Muscle of leg (tissue), 11 donors: ENCODE data around the gene DOCK10. TPM values are rescaled to one million over a fixed set of nuclear protein-coding genes. Genes with fewer than 3 reads are reported as not detected.

Source experiments
- DNase-seq: peaks from one replicate; pipeline ENCODE4 v3.0.0; 2013
- H3K27ac ChIP-seq: one replicate; pipeline ENCODE4 v1.5.1; 2013; ENCODE audit warnings: mild to moderate bottlenecking, low read length, control low read depth
- H3K27me3 ChIP-seq: one replicate; pipeline ENCODE4 v1.6.1; 2013; ENCODE audit warnings: low read length; ENCODE audit not compliant: control insufficient read depth, insufficient read depth
- H3K36me3 ChIP-seq: one replicate; pipeline ENCODE4 v1.6.1; 2013; ENCODE audit warnings: low read length; ENCODE audit not compliant: control insufficient read depth, insufficient read depth
- H3K4me1 ChIP-seq: one replicate; pipeline ENCODE4 v1.6.1; 2013; ENCODE audit warnings: low read length; ENCODE audit not compliant: control insufficient read depth, insufficient read depth
- H3K4me3 ChIP-seq: one replicate; pipeline ENCODE4 v1.5.1; 2013; ENCODE audit warnings: low read length, control low read depth
- H3K9me3 ChIP-seq: replicated peaks from 2 replicates; pipeline ENCODE4 v1.6.1; 2013; ENCODE audit warnings: low read depth, low read length; ENCODE audit not compliant: control insufficient read depth
- WGBS: methylation state at CpG from one replicate; pipeline ENCODE4 v1.1.5; 2013; ENCODE audit warnings: missing lambda C conversion rate; ENCODE audit not compliant: insufficient coverage; 5-methylcytosine and 5-hydroxymethylcytosine counted together
- polyA plus RNA-seq, 8 donors: library from polyadenylated mRNA; unstranded; fragments of 120-200 nt; gene quantifications; one replicate each; pipeline versions ENCODE4 v1.2.1 to v1.2.3, GENCODE V29; 2013; ENCODE audit warnings: inconsistent platforms in 1 of 8, low replicate concordance in 1 of 8; ENCODE audit not compliant: insufficient read length in 8 of 8, insufficient read depth in 1 of 8
- total RNA-seq: library from RNA; stranded (reverse); fragments of 120-200 nt; gene quantifications from one replicate; pipeline ENCODE4 v1.2.4, GENCODE V29; 2013

Gene DOCK10
- total and polyA plus RNA-seq, 9 donors, result 14.8 to 20.1 (median 17.9) TPM

GRCh38 chr2:224801360-224801759, 240.9 kb downstream of the DOCK10 start:
- Histone ChIP-seq H3K27me3 (no peaks in the 10 kb centered on the region), H3K27ac (no peak overlapping the region), H3K36me3 (peaks cover 29% of the 10 kb centered on the region), H3K9me3 (no peaks in the 10 kb centered on the region), H3K4me1 (no peaks in the 10 kb centered on the region), H3K4me3 (no peak overlapping the region)
- no CpG with 5 or more reads among the region's 1 CpG for whole genome bisulfite sequencing
- DNase-seq, result no peak

DNA sequence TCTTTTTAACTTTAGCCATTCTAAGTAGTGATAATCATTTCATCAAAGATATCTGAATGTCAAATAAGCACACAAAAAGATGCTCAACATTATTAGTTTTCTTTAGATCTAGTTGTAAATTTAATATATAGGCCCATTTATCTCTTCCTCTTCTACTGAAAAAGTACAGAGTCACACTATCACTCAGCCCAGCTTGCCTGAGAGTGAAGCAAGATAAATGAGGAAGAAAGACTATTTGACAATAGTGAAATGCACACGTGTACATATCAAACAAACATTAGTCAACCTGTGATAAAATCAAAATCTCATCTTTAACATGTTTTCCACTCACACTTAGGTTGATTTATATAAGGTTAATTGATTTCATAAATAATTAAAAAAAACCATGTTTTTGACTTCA, 242.6 kb downstream of the DOCK10 start:
- Histone ChIP-seq H3K36me3 (peaks cover 33% of the 10 kb centered on the region), H3K4me1 (no peaks in the 10 kb centered on the region), H3K9me3 (no peaks in the 10 kb centered on the region), H3K4me3 (no peak overlapping the region), H3K27ac (no peak overlapping the region), H3K27me3 (no peaks in the 10 kb centered on the region)
- DNase-seq, result no peak
- WGBS, result no CpG with 5 or more reads among the region's 1 CpG

- no peak for DNase-seq
- Histone ChIP-seq H3K4me3 (no peak overlapping the region), H3K27ac (no peak overlapping the region), H3K4me1 (no peaks in the 10 kb centered on the region), H3K27me3 (no peaks in the 10 kb centered on the region), H3K36me3 (peaks cover 36% of the 10 kb centered on the region), H3K9me3 (no peaks in the 10 kb centered on the region)
- 100% methylated on average over 2 of the region's 2 CpGs for WGBS
Measured at GRCh38 chr2:224798180-224798579, 244.1 kb downstream of the DOCK10 start.

GRCh38 chr2:224796695-224797305, 245.5 kb downstream of the DOCK10 start:
- Histone ChIP-seq H3K27me3 (no peaks in the 10 kb centered on the region), H3K36me3 (peaks cover 33% of the 10 kb centered on the region), H3K9me3 (no peaks in the 10 kb centered on the region), H3K27ac (no peak overlapping the region), H3K4me1 (no peaks in the 10 kb centered on the region), H3K4me3 (no peak overlapping the region)
- 60% methylated on average over 4 of the region's 8 CpGs for WGBS
- DNase-seq, result no peak

DNA sequence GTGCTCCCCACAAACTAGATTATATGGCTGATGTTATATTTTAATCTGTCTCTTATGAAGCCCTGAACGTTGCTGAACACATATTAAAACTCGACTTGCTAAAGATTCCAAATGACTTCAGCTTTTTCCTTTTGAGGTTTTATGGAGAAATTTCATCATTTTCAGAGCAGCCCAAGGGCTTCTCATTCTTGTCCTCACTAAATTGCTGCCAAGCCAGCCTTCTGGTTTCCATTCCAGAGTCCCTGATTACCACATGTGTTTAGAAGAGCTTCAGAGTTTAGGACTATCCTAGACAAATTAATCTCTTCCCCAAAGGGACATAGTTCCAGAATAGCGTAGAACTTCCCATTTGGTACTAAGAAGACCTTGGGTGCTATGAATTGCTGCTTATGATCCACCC, 248.3 kb downstream of the DOCK10 start:
- no CpG with 5 or more reads among the region's 3 CpGs for WGBS
- Histone ChIP-seq H3K9me3 (no peaks in the 10 kb centered on the region), H3K27ac (peak overlapping the region; percentile 21)

GRCh38 chr2:224786848-224787247, 255.4 kb downstream of the DOCK10 start:
- no peak for DNase-seq
- Histone ChIP-seq H3K4me1 (no peaks in the 10 kb centered on the region), H3K36me3 (peaks cover 21% of the 10 kb centered on the region), H3K4me3 (no peak overlapping the region), H3K9me3 (no peaks in the 10 kb centered on the region), H3K27ac (no peak overlapping the region), H3K27me3 (no peaks in the 10 kb centered on the region)
- 100% methylated on average over 3 of the region's 7 CpGs for WGBS

More for the DNA sequence above, 248.3 kb downstream of the DOCK10 start:
- peaks cover 32% of the 10 kb centered on the region for H3K36me3 ChIP-seq
- H3K4me1 ChIP-seq, result no peaks in the 10 kb centered on the region
- DNase-seq, result peak; percentile 95
- H3K27me3 ChIP-seq, result no peaks in the 10 kb centered on the region
- H3K4me3 ChIP-seq, result no peak overlapping the region

- no peak for DNase-seq
- Histone ChIP-seq H3K27ac (no peak overlapping the region), H3K9me3 (no peaks in the 10 kb centered on the region), H3K4me1 (no peaks in the 10 kb centered on the region), H3K4me3 (no peak overlapping the region), H3K27me3 (no peaks in the 10 kb centered on the region), H3K36me3 (peaks cover 8% of the 10 kb centered on the region)
Measured at GRCh38 chr2:224781400-224781799, 260.9 kb downstream of the DOCK10 start.

- Histone ChIP-seq H3K9me3 (no peaks in the 10 kb centered on the region), H3K27me3 (no peaks in the 10 kb centered on the region), H3K27ac (no peak overlapping the region), H3K36me3 (peaks cover 8% of the 10 kb centered on the region), H3K4me1 (no peaks in the 10 kb centered on the region), H3K4me3 (no peak overlapping the region)
- WGBS, result 80% methylated on average over 4 of the region's 7 CpGs
- DNase-seq, result no peak
Measured at GRCh38 chr2:224780823-224781222, 261.4 kb downstream of the DOCK10 start.

DNA sequence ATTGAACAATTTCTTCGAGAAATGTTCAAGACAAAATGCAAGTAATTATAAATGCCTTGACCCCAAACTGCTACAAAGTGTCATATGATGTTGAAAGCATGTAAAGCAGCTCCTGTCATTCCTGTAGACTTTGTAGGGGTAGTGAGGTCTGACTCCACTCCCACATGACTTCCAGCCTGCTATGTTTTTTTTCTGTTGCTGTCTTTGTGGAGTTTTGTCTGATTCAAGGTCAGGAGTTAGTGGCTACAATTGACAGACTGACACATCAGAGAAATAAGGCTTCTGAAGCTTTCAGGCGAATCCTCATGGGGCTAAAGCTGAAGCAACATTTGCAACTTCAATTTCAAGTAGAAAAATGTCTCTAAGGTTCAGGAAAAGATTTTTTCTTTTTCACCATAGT, 262.2 kb downstream of the DOCK10 start:
- H3K4me1 ChIP-seq, result no peaks in the 10 kb centered on the region
- 83% methylated on average over 1 of the region's 2 CpGs for WGBS
- H3K4me3 ChIP-seq, result no peak overlapping the region
- no peaks in the 10 kb centered on the region for H3K27me3 ChIP-seq
- no peak overlapping the region for H3K27ac ChIP-seq
- no peaks in the 10 kb centered on the region for H3K9me3 ChIP-seq
- peaks cover 9% of the 10 kb centered on the region for H3K36me3 ChIP-seq
- DNase-seq, result no peak

DNA sequence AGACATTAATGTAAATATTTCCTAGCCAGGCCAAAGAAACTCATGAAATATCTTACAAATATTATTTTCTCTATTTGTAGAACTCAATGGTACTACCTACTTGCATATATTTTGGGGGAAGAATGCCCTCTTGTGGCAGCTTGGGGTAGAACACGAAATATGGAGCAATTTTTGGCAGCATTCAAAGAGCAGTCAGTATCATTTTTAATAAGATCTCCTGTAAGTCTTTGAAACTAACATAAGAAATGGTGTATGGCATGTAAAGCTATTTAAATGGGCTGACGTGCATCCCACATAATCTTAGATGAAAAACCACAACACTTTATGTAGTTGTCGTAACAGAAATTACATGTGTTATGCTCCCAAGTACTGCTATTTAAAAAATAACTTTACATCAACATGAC, 263.8 kb downstream of the DOCK10 start:
- no peak overlapping the region for H3K27ac ChIP-seq
- no peaks in the 10 kb centered on the region for H3K27me3 ChIP-seq
- no CpG with 5 or more reads among the region's 3 CpGs for WGBS
- no peaks in the 10 kb centered on the region for H3K9me3 ChIP-seq
- peaks cover 19% of the 10 kb centered on the region for H3K36me3 ChIP-seq
- no peak overlapping the region for H3K4me3 ChIP-seq
- DNase-seq, result peak; percentile 78
- H3K4me1 ChIP-seq, result no peaks in the 10 kb centered on the region

DNA sequence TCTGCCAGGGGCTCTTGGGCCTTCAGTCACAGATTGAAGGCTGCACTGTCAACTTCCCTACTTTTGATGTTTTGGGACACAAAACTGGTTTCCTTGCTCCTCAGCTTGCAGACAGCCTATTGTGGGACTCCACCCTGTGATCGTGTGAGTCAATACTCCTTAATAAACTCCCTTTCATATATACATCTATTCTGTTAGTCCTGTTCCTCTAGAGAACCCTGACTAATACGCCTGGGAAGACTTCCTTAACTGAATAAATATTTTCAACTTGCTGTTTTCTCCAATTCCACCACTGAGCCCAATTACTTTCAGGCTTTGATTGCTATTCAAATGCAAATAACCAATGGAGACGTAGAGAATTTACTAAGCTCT, 264.7 kb downstream of the DOCK10 start:
- Histone ChIP-seq H3K27ac (no peak overlapping the region), H3K4me3 (no peak overlapping the region), H3K27me3 (no peaks in the 10 kb centered on the region), H3K9me3 (no peaks in the 10 kb centered on the region), H3K36me3 (peaks cover 26% of the 10 kb centered on the region), H3K4me1 (no peaks in the 10 kb centered on the region)
- DNase-seq, result no peak
- WGBS, result 88% methylated on average over 3 of the region's 3 CpGs
